ENCODE measurements around the gene TLN1.

The TLN1 gene

GRCh38 chr9:35767458-35767857 lies 35.5 kb upstream of the TLN1 start:
- Histone ChIP-seq H3F3A (ENCODE audit: control insufficient read depth, insufficient read depth) (peaks cover 4% of the 10 kb centered on the region; the same call in 1 of the 2 replicates), H4K20me1 (ENCODE audit: control insufficient read depth, insufficient read depth, low read depth, low read length) (no peaks in the 10 kb centered on the region), H3K9me2 (replicated peaks; ENCODE audit: control insufficient read depth, low read length) (no peaks in the 10 kb centered on the region), H3K4me3 (ENCODE audit: low read length) (no peak overlapping the region), H3K27ac (ENCODE audit: low read depth, low read length) (no peak overlapping the region), H3K27me3 (ENCODE audit: control insufficient read depth, low read length) (no peaks in the 10 kb centered on the region), H3K4me1 (ENCODE audit: control insufficient read depth, low read length) (peaks cover 13% of the 10 kb centered on the region), H3K9me3 (ENCODE audit: control insufficient read depth, insufficient read depth, low read length) (no peaks in the 10 kb centered on the region), H3K4me2 (ENCODE audit: low read length) (no peak overlapping the region), H3K36me3 (ENCODE audit: control insufficient read depth, low read length) (no peaks in the 10 kb centered on the region), H3K79me2 (ENCODE audit: control insufficient read depth, low read length) (no peaks in the 10 kb centered on the region; the same call in none of the 2 replicates)
- TF ChIP-seq EZH2phosphoT487 (IDR thresholded peaks at IDR 0.05; ENCODE audit: borderline replicate concordance, low read length), result no peak
- no peak for TF ChIP-seq CTCF (IDR thresholded peaks at IDR 0.05; ENCODE audit: low read depth, low read length, poor library complexity, severe bottlenecking)

- no peak overlapping the region for H3K4me3 ChIP-seq (ENCODE audit: low read length)
- no peaks in the 10 kb centered on the region for H3K9me3 ChIP-seq (ENCODE audit: control insufficient read depth, insufficient read depth, low read length)
- H3K36me3 ChIP-seq (ENCODE audit: control insufficient read depth, low read length), result no peaks in the 10 kb centered on the region
- H3K4me2 ChIP-seq (ENCODE audit: low read length), result no peak overlapping the region
- no peak for TF ChIP-seq CTCF (IDR thresholded peaks at IDR 0.05; ENCODE audit: low read depth, low read length, poor library complexity, severe bottlenecking)
- no peak for TF ChIP-seq EZH2phosphoT487 (IDR thresholded peaks at IDR 0.05; ENCODE audit: borderline replicate concordance, low read length)
- no peaks in the 10 kb centered on the region for H4K20me1 ChIP-seq (ENCODE audit: control insufficient read depth, insufficient read depth, low read depth, low read length)
- H3K27me3 ChIP-seq (ENCODE audit: control insufficient read depth, low read length), result no peaks in the 10 kb centered on the region
- peaks cover 5% of the 10 kb centered on the region; the same call in 1 of the 2 replicates for H3F3A ChIP-seq (ENCODE audit: control insufficient read depth, insufficient read depth)
- peaks cover 3% of the 10 kb centered on the region for H3K79me2 ChIP-seq (ENCODE audit: control insufficient read depth, low read length)
- no peak overlapping the region for H3K27ac ChIP-seq (ENCODE audit: low read depth, low read length)
- peaks cover 16% of the 10 kb centered on the region for H3K4me1 ChIP-seq (ENCODE audit: control insufficient read depth, low read length)
- H3K9me2 ChIP-seq (replicated peaks; ENCODE audit: control insufficient read depth, low read length), result no peaks in the 10 kb centered on the region
Measured at GRCh38 chr9:35766997-35767396, 35.0 kb upstream of the TLN1 start.

- peaks cover 7% of the 10 kb centered on the region for H3K79me2 ChIP-seq (ENCODE audit: control insufficient read depth, low read length)
Measured at GRCh38 chr9:35763803-35764202, 31.8 kb upstream of the TLN1 start.

GRCh38 chr9:35763181-35763580 lies 31.2 kb upstream of the TLN1 start:
- Histone ChIP-seq H4K20me1 (ENCODE audit: control insufficient read depth, insufficient read depth, low read depth, low read length) (no peaks in the 10 kb centered on the region), H3K79me2 (ENCODE audit: control insufficient read depth, low read length) (peaks cover 10% of the 10 kb centered on the region), H3F3A (ENCODE audit: control insufficient read depth, insufficient read depth) (peaks cover 12% of the 10 kb centered on the region), H3K36me3 (ENCODE audit: control insufficient read depth, low read length) (no peaks in the 10 kb centered on the region), H3K9me3 (ENCODE audit: control insufficient read depth, insufficient read depth, low read length) (no peaks in the 10 kb centered on the region), H3K9me2 (replicated peaks; ENCODE audit: control insufficient read depth, low read length) (no peaks in the 10 kb centered on the region), H3K27ac (ENCODE audit: low read depth, low read length) (no peak overlapping the region), H3K27me3 (ENCODE audit: control insufficient read depth, low read length) (no peaks in the 10 kb centered on the region), H3K4me1 (ENCODE audit: control insufficient read depth, low read length) (peaks cover 27% of the 10 kb centered on the region), H3K4me2 (ENCODE audit: low read length) (no peak overlapping the region), H3K4me3 (ENCODE audit: low read length) (no peak overlapping the region)
- TF ChIP-seq EZH2phosphoT487 (IDR thresholded peaks at IDR 0.05; ENCODE audit: borderline replicate concordance, low read length) (no peak), CTCF (IDR thresholded peaks at IDR 0.05; ENCODE audit: low read depth, low read length, poor library complexity, severe bottlenecking) (no peak)

More at GRCh38 chr9:35763803-35764202, 31.8 kb upstream of the TLN1 start:
- Histone ChIP-seq H3K9me2 (replicated peaks; ENCODE audit: control insufficient read depth, low read length) (no peaks in the 10 kb centered on the region), H3K4me2 (ENCODE audit: low read length) (no peak overlapping the region), H3F3A (ENCODE audit: control insufficient read depth, insufficient read depth) (peaks cover 5% of the 10 kb centered on the region), H4K20me1 (ENCODE audit: control insufficient read depth, insufficient read depth, low read depth, low read length) (no peaks in the 10 kb centered on the region), H3K27me3 (ENCODE audit: control insufficient read depth, low read length) (no peaks in the 10 kb centered on the region), H3K36me3 (ENCODE audit: control insufficient read depth, low read length) (no peaks in the 10 kb centered on the region), H3K27ac (ENCODE audit: low read depth, low read length) (no peak overlapping the region), H3K4me1 (ENCODE audit: control insufficient read depth, low read length) (peaks cover 20% of the 10 kb centered on the region), H3K4me3 (ENCODE audit: low read length) (no peak overlapping the region), H3K9me3 (ENCODE audit: control insufficient read depth, insufficient read depth, low read length) (no peaks in the 10 kb centered on the region)
- TF ChIP-seq EZH2phosphoT487 (IDR thresholded peaks at IDR 0.05; ENCODE audit: borderline replicate concordance, low read length), result no peak

All from DOHH2 (cell line).